Small intestine (tissue), 7 donors: ENCODE results near the gene MMP1. TPM values are rescaled to one million over a fixed set of nuclear protein-coding genes. Genes with fewer than 3 reads are reported as not detected.

Source experiments
- DNase-seq, 2 donors: peaks; one replicate each; pipeline versions ENCODE4 v3.0.0 to v3.0.0-alpha.2; 2013
- FAIRE-seq: peaks from 2 replicates; lab custom pipeline; 2012; peaks lifted over from hg19 to GRCh38; lab: Jason Lieb, UNC
- H3K27ac ChIP-seq, 3 donors: one replicate each; pipeline ENCODE4 v1.5.1; 2013; ENCODE audit warnings: low read length in 2 of 3, mild to moderate bottlenecking in 2 of 3, control low read depth in 1 of 3, inconsistent platforms in 1 of 3, low read depth in 1 of 3, moderate library complexity in 1 of 3
- H3K27me3 ChIP-seq, 3 donors: one replicate each; pipeline ENCODE4 v1.6.1; 2013; ENCODE audit warnings: low read length in 3 of 3, inconsistent platforms in 1 of 3; ENCODE audit not compliant: control insufficient read depth in 3 of 3, insufficient read depth in 3 of 3
- H3K36me3 ChIP-seq, 3 donors: one replicate each; pipeline ENCODE4 v1.6.1; 2013; ENCODE audit warnings: low read length in 3 of 3, inconsistent platforms in 1 of 3, low read depth in 1 of 3, mild to moderate bottlenecking in 1 of 3, moderate library complexity in 1 of 3; ENCODE audit not compliant: control insufficient read depth in 3 of 3, insufficient read depth in 2 of 3
- H3K4me1 ChIP-seq, 3 donors: one replicate each; pipeline ENCODE4 v1.6.1; 2013; ENCODE audit warnings: low read length in 2 of 3, inconsistent platforms in 1 of 3, low read depth in 1 of 3, mild to moderate bottlenecking in 1 of 3, moderate library complexity in 1 of 3; ENCODE audit not compliant: control insufficient read depth in 3 of 3, insufficient read depth in 2 of 3
- H3K4me3 ChIP-seq, 3 donors: one replicate each; pipeline ENCODE4 v1.5.1; 2013; ENCODE audit warnings: low read length in 3 of 3, control low read depth in 1 of 3, inconsistent platforms in 1 of 3, low read depth in 1 of 3, mild to moderate bottlenecking in 1 of 3, moderate library complexity in 1 of 3
- H3K9me3 ChIP-seq, 2 donors: one replicate each; pipeline ENCODE4 v1.6.1; 2013; ENCODE audit warnings: low read depth in 1 of 2, low read length in 1 of 2; ENCODE audit not compliant: control insufficient read depth in 2 of 2, insufficient read depth in 1 of 2
- WGBS, 3 donors: extraction: QIAGEN DNeasy Blood & Tissue Kit; methylation state at CpG; one replicate each; pipeline ENCODE4 v1.1.7; 2013; 5-methylcytosine and 5-hydroxymethylcytosine counted together
- polyA plus RNA-seq, 4 donors: library from polyadenylated mRNA; stranded (reverse) in 3 of 4; unstranded in 1 of 4; fragments of 200-250 nt in 3 of 4; fragments of 120-200 nt in 1 of 4; gene quantifications; one replicate each; pipeline versions ENCODE4 v1.2.1 to v1.2.3, GENCODE V29; 2013
- donor health status: healthy with polysubstance abuse.
- donor health status: control.
- donor health status: control.
- donor health status: Bipolar disorder and iron deficiency.
- donor health status: healthy.

MMP1 gene
- polyA plus RNA-seq, 4 donors: 0.45 to 63.4 (median 3.7) TPM

- 55 to 70% (median 68%) methylated on average over 1 of the region's 1 CpG for WGBS, 3 donors
- FAIRE-seq: no peak
These were observed 15.5 kb upstream of the MMP1 start for GRCh38 chr11:102813484-102813883.

GRCh38 chr11:102812188-102812587 lies 14.2 kb upstream of the MMP1 start:
- no peaks in the 10 kb centered on the region for H3K27me3 ChIP-seq
- WGBS, 3 donors: 80 to 89% (median 89%) methylated on average over 3 of the region's 3 CpGs
- no peak overlapping the region for H3K27ac ChIP-seq
- no peak for DNase-seq
- FAIRE-seq: no peak
- H3K4me3 ChIP-seq: no peak overlapping the region
- no peaks in the 10 kb centered on the region for H3K36me3 ChIP-seq
- peaks cover 0 to 8% of the 10 kb centered on the region in 2 donors for H3K9me3 ChIP-seq
- H3K4me1 ChIP-seq: peaks cover 0 to 3% (median 0%) of the 10 kb centered on the region in 3 donors

More at GRCh38 chr11:102813484-102813883, 15.5 kb upstream of the MMP1 start:
- no peaks in the 10 kb centered on the region for H3K9me3 ChIP-seq
- no peaks in the 10 kb centered on the region for H3K36me3 ChIP-seq
- no peak overlapping the region for H3K27ac ChIP-seq
- DNase-seq: no peak
- no peaks in the 10 kb centered on the region for H3K27me3 ChIP-seq
- peaks cover 0 to 3% (median 0%) of the 10 kb centered on the region in 3 donors for H3K4me1 ChIP-seq
- H3K4me3 ChIP-seq: no peak overlapping the region

GRCh38 chr11:102810950-102811660 lies 13.1 kb upstream of the MMP1 start:
- H3K27me3 ChIP-seq: no peaks in the 10 kb centered on the region
- FAIRE-seq (no peak), DNase-seq (peak; percentile 67 to 84)
- peaks cover 0 to 8% of the 10 kb centered on the region in 2 donors for H3K9me3 ChIP-seq
- H3K4me1 ChIP-seq: peaks cover 0 to 3% (median 0%) of the 10 kb centered on the region in 3 donors
- H3K4me3 ChIP-seq: no peak overlapping the region
- H3K36me3 ChIP-seq: no peaks in the 10 kb centered on the region
- H3K27ac ChIP-seq: peak overlapping the region in 1 of 3 donors; percentile 29
- WGBS, 3 donors: 1 to 10% (median 6%) methylated on average over 3 of the region's 3 CpGs

GRCh38 chr11:102809971-102810370 lies 12.0 kb upstream of the MMP1 start:
- Histone ChIP-seq H3K27ac (no peak overlapping the region), H3K27me3 (no peaks in the 10 kb centered on the region), H3K4me3 (no peak overlapping the region), H3K4me1 (peaks cover 0 to 3% (median 0%) of the 10 kb centered on the region in 3 donors), H3K9me3 (peaks cover 0 to 8% of the 10 kb centered on the region in 2 donors), H3K36me3 (no peaks in the 10 kb centered on the region)
- DNase-seq (no peak), FAIRE-seq (no peak)
- 83 to 88% (median 84%) methylated on average over 2 of the region's 2 CpGs for WGBS, 3 donors

GRCh38 chr11:102807921-102808320 lies 10.0 kb upstream of the MMP1 start:
- Histone ChIP-seq H3K27me3 (no peaks in the 10 kb centered on the region), H3K36me3 (no peaks in the 10 kb centered on the region), H3K4me3 (no peak overlapping the region), H3K9me3 (peaks cover 0 to 8% of the 10 kb centered on the region in 2 donors), H3K4me1 (peaks cover 0 to 3% (median 0%) of the 10 kb centered on the region in 3 donors), H3K27ac (no peak overlapping the region)
- 65 to 90% (median 85%) methylated on average over 19 of the region's 19 CpGs for WGBS, 3 donors
- no peak for FAIRE-seq
- DNase-seq: peak; percentile 28 to 32

GRCh38 chr11:102806296-102806695 lies 8.3 kb upstream of the MMP1 start:
- H3K4me1 ChIP-seq: peaks cover 0 to 3% (median 0%) of the 10 kb centered on the region in 3 donors
- no peak overlapping the region for H3K27ac ChIP-seq
- FAIRE-seq: no peak
- no peak for DNase-seq
- H3K4me3 ChIP-seq: no peak overlapping the region
- no peaks in the 10 kb centered on the region for H3K36me3 ChIP-seq
- peaks cover 0 to 8% of the 10 kb centered on the region in 2 donors for H3K9me3 ChIP-seq
- no peaks in the 10 kb centered on the region for H3K27me3 ChIP-seq
- WGBS, 3 donors: 63 to 85% (median 81%) methylated on average over 3 of the region's 3 CpGs

GRCh38 chr11:102802341-102802740 lies 4.4 kb upstream of the MMP1 start:
- 47 to 77% (median 63%) methylated on average over 2 of the region's 2 CpGs for WGBS, 3 donors
- no peak overlapping the region for H3K4me3 ChIP-seq
- no peaks in the 10 kb centered on the region for H3K36me3 ChIP-seq
- FAIRE-seq (no peak), DNase-seq (no peak)
- no peaks in the 10 kb centered on the region for H3K9me3 ChIP-seq
- no peaks in the 10 kb centered on the region for H3K27me3 ChIP-seq
- no peak overlapping the region for H3K27ac ChIP-seq
- H3K4me1 ChIP-seq: peaks cover 0 to 24% (median 5%) of the 10 kb centered on the region in 3 donors

- Histone ChIP-seq H3K27ac (no peak overlapping the region), H3K27me3 (peaks cover 0 to 2% (median 0%) of the 10 kb centered on the region in 3 donors), H3K4me3 (no peak overlapping the region), H3K36me3 (no peaks in the 10 kb centered on the region), H3K9me3 (no peaks in the 10 kb centered on the region), H3K4me1 (peaks cover 0 to 27% (median 5%) of the 10 kb centered on the region in 3 donors)
- DNase-seq (no peak), FAIRE-seq (no peak)
- WGBS, 3 donors: 66 to 87% (median 83%) methylated on average over 4 of the region's 4 CpGs
These were observed 2.8 kb upstream of the MMP1 start for GRCh38 chr11:102800767-102801166.
